Esophagus muscularis mucosa (tissue), 4 donors: ENCODE results near the gene ZNF746. TPM values are rescaled to one million over a fixed set of nuclear protein-coding genes. Genes with fewer than 3 reads are reported as not detected.
"Not testable (repeated sequence)": the region's sequence is repeated elsewhere in the genome, so short reads cannot be mapped to it uniquely, and the experiment has no call there.

Source experiments
- DNase-seq: peaks from one replicate; pipeline ENCODE4 v3.0.0-alpha.2; 2017; ENCODE audit errors: extremely low spot score
- H3K27ac ChIP-seq, 4 donors: fragments of 200-600 bp; sonication (generic); replicated peaks in 1 of 4; 1 replicate in 3 of 4; 2 replicates in 1 of 4; pipeline ENCODE4 v1.5.1; 2016 to 2019; ENCODE audit warnings: mild to moderate bottlenecking in 1 of 4
- H3K27me3 ChIP-seq, 4 donors: fragments of 200-600 bp; sonication (generic); one replicate each; pipeline versions ENCODE4 v1.5.1 to v1.6.0; 2016 to 2019
- H3K36me3 ChIP-seq, 4 donors: fragments of 200-600 bp; sonication (generic); one replicate each; pipeline ENCODE4 v1.5.1; 2016 to 2019
- H3K4me1 ChIP-seq, 4 donors: fragments of 200-600 bp; sonication (generic); one replicate each; pipeline ENCODE4 v1.5.1; 2016 to 2019
- H3K4me3 ChIP-seq, 4 donors: fragments of 200-600 bp; sonication (generic); 1 replicate in 2 of 4; 2 replicates in 2 of 4; pipeline ENCODE4 v1.5.1; 2016 to 2019; ENCODE audit warnings: mild to moderate bottlenecking in 4 of 4, moderate library complexity in 1 of 4
- H3K9me3 ChIP-seq, 4 donors: fragments of 200-600 bp; sonication (generic); 1 replicate in 3 of 4; 2 replicates in 1 of 4; pipeline ENCODE4 v1.5.1; 2016 to 2019
- CTCF ChIP-seq, 3 experiments: fragments of 200-600 bp in 2 of 3; fragments of 450-650 bp in 1 of 3; sonication (generic) in 2 of 3; IDR thresholded peaks; one replicate each; pipeline ENCODE4 v1.5.1; 2017 to 2019; ENCODE audit warnings: antibody characterized with exemption in 3 of 3, mild to moderate bottlenecking in 2 of 3, moderate library complexity in 1 of 3
- EP300 ChIP-seq: sonication (generic); formaldehyde crosslinking; IDR thresholded peaks from one replicate; pipeline ENCODE4 v1.6.1; 2017; ENCODE audit warnings: antibody characterized with exemption
- POLR2A ChIP-seq: fragments of 450-650 bp; IDR thresholded peaks from one replicate; pipeline ENCODE4 v1.6.1; 2017; ENCODE audit warnings: antibody characterized with exemption, moderate library complexity, mild to moderate bottlenecking, low read depth
- POLR2AphosphoS5 ChIP-seq, 2 donors: sonication (generic); formaldehyde crosslinking; IDR thresholded peaks; one replicate each; pipeline ENCODE4 v1.6.1; 2017; ENCODE audit warnings: antibody characterized with exemption in 2 of 2
- WGBS: methylation state at CpG from one replicate; pipeline ENCODE4 v1.1.5; 2018; 5-methylcytosine and 5-hydroxymethylcytosine counted together
- intact Hi-C: fragments of 100-400 bp; cut with DNase I; formaldehyde crosslinking; loops from one replicate; pipeline ENCODE4 v1.15.1; 2023
- total RNA-seq, 4 donors: library from RNA; depleted of rRNA; stranded (reverse); fragments of >200 nt; gene quantifications; one replicate each; pipeline versions ENCODE4 v1.1.0 to v1.2.1, GENCODE V29; 2016

ZNF746 gene
- total RNA-seq, 4 donors from 2014 or later, result 20.9 to 28.7 (median 27.9) TPM

- H3K36me3 ChIP-seq, result peaks cover 46 to 99% (median 86%) of the 10 kb centered on the region in 4 donors
- TF ChIP-seq POLR2A, result no peak
- no peak for TF ChIP-seq EP300
- TF ChIP-seq CTCF (IDR thresholded peaks at IDR 0.05), result no peak
- no peak for TF ChIP-seq POLR2AphosphoS5 (IDR thresholded peaks at IDR 0.05)
- DNase-seq, result peak; percentile 42
- H3K4me3 ChIP-seq, result no peak overlapping the region
- H3K27ac ChIP-seq, result no peak overlapping the region
- WGBS, result 96% methylated on average over 6 of the region's 6 CpGs
- intact Hi-C loops, result loop anchor here (10.0 kb wide), 1 partner anchor 205 kb away; no protein-coding TSS in a partner anchor
- no peaks in the 10 kb centered on the region for H3K4me1 ChIP-seq
- H3K9me3 ChIP-seq, result no peaks in the 10 kb centered on the region
- H3K27me3 ChIP-seq, result no peaks in the 10 kb centered on the region
Measured at GRCh38 chr7:149449897-149450296, 47.7 kb downstream of the ZNF746 start.

- H3K4me1 ChIP-seq, result no peaks in the 10 kb centered on the region
- intact Hi-C loops, result no loop called here
Measured at GRCh38 chr7:149448961-149449360, 48.6 kb downstream of the ZNF746 start.

GRCh38 chr7:149446026-149446425 is 51.6 kb downstream of the ZNF746 start:
- H3K9me3 ChIP-seq, H3K4me1 ChIP-seq, DNase-seq, intact Hi-C loops, H3K4me3 ChIP-seq, H3K27ac ChIP-seq, H3K27me3 ChIP-seq: not testable (repeated sequence)
- peaks cover 21 to 77% (median 66%) of the 10 kb centered on the region in 4 donors for H3K36me3 ChIP-seq
- WGBS, result 97% methylated on average over 11 of the region's 11 CpGs

More at GRCh38 chr7:149448961-149449360, 48.6 kb downstream of the ZNF746 start:
- no peak overlapping the region for H3K4me3 ChIP-seq
- peaks cover 36 to 99% (median 80%) of the 10 kb centered on the region in 4 donors for H3K36me3 ChIP-seq
- no peaks in the 10 kb centered on the region for H3K9me3 ChIP-seq
- TF ChIP-seq EP300 (no peak), CTCF (IDR thresholded peaks at IDR 0.05) (no peak)
- no peak overlapping the region for H3K27ac ChIP-seq
- WGBS, result 85% methylated on average over 8 of the region's 8 CpGs
- H3K27me3 ChIP-seq, result no peaks in the 10 kb centered on the region
- DNase-seq, result peak; percentile 17

GRCh38 chr7:149444287-149444686 is 53.3 kb downstream of the ZNF746 start:
- Histone ChIP-seq H3K4me3 (no peak overlapping the region), H3K27ac (no peak overlapping the region), H3K36me3 (peaks cover 10 to 60% (median 48%) of the 10 kb centered on the region in 4 donors), H3K4me1 (no peaks in the 10 kb centered on the region), H3K27me3 (no peaks in the 10 kb centered on the region), H3K9me3 (no peaks in the 10 kb centered on the region)
- whole genome bisulfite sequencing, result 87% methylated on average over 6 of the region's 6 CpGs
- TF ChIP-seq POLR2A (no peak), CTCF (IDR thresholded peaks at IDR 0.05) (no peak), POLR2AphosphoS5 (IDR thresholded peaks at IDR 0.05) (no peak), EP300 (no peak)
- intact Hi-C loops, result no loop called here
- DNase-seq, result peak; percentile 47

GRCh38 chr7:149443523-149443922 is 54.1 kb downstream of the ZNF746 start:
- TF ChIP-seq POLR2A (no peak), CTCF (IDR thresholded peaks at IDR 0.05) (no peak), POLR2AphosphoS5 (IDR thresholded peaks at IDR 0.05) (no peak), EP300 (no peak)
- H3K36me3 ChIP-seq, result peaks cover 10 to 56% (median 42%) of the 10 kb centered on the region in 4 donors
- WGBS, result 97% methylated on average over 7 of the region's 7 CpGs

More at GRCh38 chr7:149443523-149443922, 54.1 kb downstream of the ZNF746 start:
- intact Hi-C loops, result no loop called here
- Histone ChIP-seq H3K9me3 (no peaks in the 10 kb centered on the region), H3K27ac (no peak overlapping the region), H3K4me3 (no peak overlapping the region), H3K4me1 (no peaks in the 10 kb centered on the region), H3K27me3 (no peaks in the 10 kb centered on the region)
- DNase-seq, result peak; percentile 8
